Fibroblast of peridontal ligament (primary cell): ENCODE results near the gene CNBD2.
"Not testable (repeated sequence)": the region's sequence is repeated elsewhere in the genome, so short reads cannot be mapped to it uniquely, and the experiment has no call there.

Source experiments
- DNase-seq: peaks from one replicate; pipeline ENCODE4 v3.0.0-alpha.2; 2010; ENCODE audit errors: extremely low read depth

The CNBD2 gene

GRCh38 chr20:36063916-36064657 is 95.7 kb downstream of the CNBD2 start:
- no peak for DNase-seq

DNA sequence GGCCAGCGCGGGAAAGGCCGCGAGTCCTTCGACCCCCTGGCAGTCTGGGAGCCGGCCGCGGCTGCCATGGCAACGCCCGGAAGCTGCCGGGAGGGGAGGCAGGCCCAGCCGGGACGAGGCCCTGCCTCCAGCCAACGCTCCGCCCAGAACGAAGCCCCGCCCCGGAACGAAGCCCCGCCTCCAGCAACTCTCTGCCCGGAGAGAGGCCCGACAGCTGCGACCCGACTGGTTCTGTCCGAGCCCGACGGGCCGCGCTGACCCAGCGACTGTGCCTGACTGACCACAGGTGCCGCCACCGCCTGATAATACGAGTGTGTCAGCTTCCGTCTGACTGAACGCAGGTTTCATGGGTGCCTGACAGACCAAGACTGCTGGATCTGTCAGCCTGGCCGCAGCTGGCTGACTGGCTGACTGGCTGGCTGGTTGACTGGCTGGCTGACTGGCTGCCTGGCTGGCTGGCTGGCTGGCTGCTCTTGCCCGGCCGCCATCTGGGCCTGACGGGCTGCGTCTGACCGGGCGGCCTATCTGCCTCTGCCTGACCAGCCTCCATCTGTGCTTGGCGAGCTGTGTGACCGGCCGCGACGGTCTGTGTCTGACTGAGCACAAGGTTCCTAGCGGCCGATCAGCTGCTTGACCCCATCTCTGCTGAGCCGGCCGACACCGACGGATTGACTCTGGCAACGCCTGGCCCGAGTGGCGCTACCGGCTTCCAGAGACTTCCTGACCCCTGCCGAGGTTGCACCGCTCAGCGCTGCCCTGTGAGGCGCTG is 96.5 kb downstream of the CNBD2 start:
- peak; percentile 70 for DNase-seq

DNA sequence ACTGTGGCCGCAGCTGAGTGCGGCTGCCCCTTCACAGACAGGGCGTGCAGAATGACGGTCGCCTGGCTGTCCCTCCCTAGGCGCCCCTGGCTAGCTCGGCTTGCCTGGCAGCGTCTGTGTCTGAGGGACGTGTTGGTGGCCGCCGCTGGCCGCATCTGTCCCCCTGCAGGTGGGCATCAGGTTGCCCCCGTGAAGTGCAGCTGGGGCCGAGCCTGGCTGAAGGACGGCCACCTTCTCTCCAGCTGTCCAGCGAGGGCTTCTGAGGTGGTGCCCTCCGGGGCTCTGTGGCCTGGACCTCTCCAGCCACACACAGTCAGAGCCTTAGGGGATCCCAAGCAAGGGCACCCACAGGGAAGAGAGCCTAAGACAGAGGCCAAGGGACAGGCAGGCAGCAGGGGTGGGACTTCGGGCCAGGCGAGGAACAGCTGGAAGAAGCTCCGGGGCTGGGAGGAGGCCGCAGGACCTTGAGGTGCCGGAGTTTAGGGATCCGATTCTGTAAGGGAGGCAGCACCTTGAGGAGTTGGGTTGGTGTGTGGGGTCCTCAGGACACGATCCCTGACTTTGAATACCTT is 97.1 kb downstream of the CNBD2 start:
- DNase-seq = no peak

GRCh38 chr20:36066777-36067176 is 98.4 kb downstream of the CNBD2 start:
- no peak for DNase-seq

DNA sequence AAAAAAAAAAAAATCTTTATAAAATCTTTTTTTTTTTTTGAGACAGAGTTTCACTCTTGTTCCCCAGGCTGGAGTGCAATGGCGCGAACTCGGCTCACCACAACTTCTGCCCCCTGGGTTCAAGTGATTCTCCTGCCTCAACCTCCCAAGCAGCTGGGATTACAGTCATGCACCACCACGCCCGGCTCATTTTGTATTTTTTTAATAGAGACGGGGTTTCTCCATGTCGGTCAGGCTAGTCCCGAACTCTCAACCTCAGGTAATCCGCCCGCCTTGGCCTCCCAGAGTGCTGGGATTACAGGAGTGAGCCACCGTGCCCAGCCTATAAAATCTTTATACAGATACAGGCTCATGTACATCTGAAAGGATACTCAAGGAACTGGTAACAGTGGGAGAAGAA is 100.1 kb downstream of the CNBD2 start:
- DNase-seq = not testable (repeated sequence)

- no peak for DNase-seq
Measured at GRCh38 chr20:36070451-36070850, 102.1 kb downstream of the CNBD2 start.

DNA sequence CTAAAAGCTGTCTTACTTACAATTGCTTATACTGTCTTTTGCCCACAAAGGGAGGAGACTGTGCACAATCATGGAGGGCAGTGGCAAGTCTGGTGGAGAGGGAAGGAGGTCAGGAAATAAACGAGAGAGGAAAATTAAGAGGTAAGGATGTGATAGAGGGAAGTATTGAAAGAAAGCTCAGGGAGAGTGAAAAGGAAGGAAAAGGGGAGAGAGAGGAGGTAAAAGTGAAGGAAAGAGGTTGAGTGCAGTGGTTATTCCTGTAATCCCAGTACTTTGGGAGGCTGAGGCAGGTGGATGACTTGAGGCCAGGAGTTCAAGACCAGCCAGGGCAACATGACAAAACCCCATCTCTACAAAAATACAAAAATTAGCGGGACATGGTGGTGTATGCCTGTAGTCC is 103.5 kb downstream of the CNBD2 start:
- no peak for DNase-seq

DNA sequence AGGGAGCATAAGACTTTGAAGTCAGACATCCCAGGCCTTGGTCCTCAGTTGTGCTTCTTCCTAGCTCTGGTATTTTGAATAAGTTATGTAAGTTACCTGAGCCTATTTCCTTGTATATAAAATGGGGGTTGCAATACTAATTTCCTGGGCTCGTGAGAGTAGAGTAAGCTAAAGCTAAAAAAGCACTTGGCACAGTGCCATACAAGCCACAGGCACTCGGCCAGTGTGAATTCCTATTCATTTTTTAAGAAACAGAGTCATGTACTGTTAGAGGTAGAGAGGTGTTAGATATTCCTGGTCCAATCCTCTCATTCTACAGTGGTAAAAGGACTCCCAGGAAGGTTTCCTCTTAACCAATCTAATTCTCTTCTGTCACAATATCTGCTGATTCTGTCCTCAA is 106.6 kb downstream of the CNBD2 start:
- DNase-seq = no peak

- DNase-seq = not testable (repeated sequence)
Measured at GRCh38 chr20:36077762-36078161, 109.4 kb downstream of the CNBD2 start.

GRCh38 chr20:36079486-36079885 is 111.1 kb downstream of the CNBD2 start:
- DNase-seq = no peak

GRCh38 chr20:36079984-36080383 is 111.6 kb downstream of the CNBD2 start:
- not testable (repeated sequence) for DNase-seq
